HG02678 (cell line): Measurements from ENCODE around the gene DHX36.
A peak's percentile ranks its signal among the peaks of the same experiment; 100 is the strongest.

Experiments used
- ATAC-seq: cut with Tn5 transposase; IDR thresholded peaks from one replicate; pipeline ENCODE4 v1.9.1; 2021; ENCODE audit warnings: mild to moderate bottlenecking, moderate library complexity; ENCODE audit not compliant: unreplicated experiment

The DHX36 gene

GRCh38 chr3:154285221-154285620 is 39.1 kb downstream of the DHX36 start:
- no peak for ATAC-seq

GRCh38 chr3:154280161-154280560 is 44.1 kb downstream of the DHX36 start:
- no peak for ATAC-seq

GRCh38 chr3:154275965-154276364 is 48.3 kb downstream of the DHX36 start:
- ATAC-seq = no peak

- no peak for ATAC-seq
These were observed 49.0 kb downstream of the DHX36 start for GRCh38 chr3:154275292-154275691.

- ATAC-seq = no peak
These were observed 49.9 kb downstream of the DHX36 start for GRCh38 chr3:154274348-154274747.

GRCh38 chr3:154273381-154273780 is 50.9 kb downstream of the DHX36 start:
- ATAC-seq = no peak

GRCh38 chr3:154254527-154254926 is 69.8 kb downstream of the DHX36 start:
- no peak for ATAC-seq

GRCh38 chr3:154252759-154253638 is 71.3 kb downstream of the DHX36 start:
- ATAC-seq = peak; percentile 88

GRCh38 chr3:154251610-154252009 is 72.7 kb downstream of the DHX36 start:
- no peak for ATAC-seq

GRCh38 chr3:154250291-154250690 is 74.0 kb downstream of the DHX36 start:
- ATAC-seq = no peak

- no peak for ATAC-seq
These were observed 76.4 kb downstream of the DHX36 start for GRCh38 chr3:154247806-154248415.

- ATAC-seq = no peak
These were observed 79.6 kb downstream of the DHX36 start for GRCh38 chr3:154244644-154245043.

- ATAC-seq = no peak
These were observed 80.9 kb downstream of the DHX36 start for GRCh38 chr3:154243353-154243752.

GRCh38 chr3:154242766-154243165 is 81.5 kb downstream of the DHX36 start:
- no peak for ATAC-seq

- no peak for ATAC-seq
These were observed 82.8 kb downstream of the DHX36 start for GRCh38 chr3:154241496-154241895.

GRCh38 chr3:154240235-154240634 is 84.1 kb downstream of the DHX36 start:
- ATAC-seq = no peak

- ATAC-seq = no peak
These were observed 88.0 kb downstream of the DHX36 start for GRCh38 chr3:154236331-154236730.

- no peak for ATAC-seq
These were observed 89.0 kb downstream of the DHX36 start for GRCh38 chr3:154235330-154235729.

GRCh38 chr3:154229217-154229590 is 95.1 kb downstream of the DHX36 start:
- no peak for ATAC-seq

- ATAC-seq = no peak
These were observed 95.6 kb downstream of the DHX36 start for GRCh38 chr3:154228561-154229216.

GRCh38 chr3:154227531-154227930 is 96.8 kb downstream of the DHX36 start:
- ATAC-seq = no peak

- no peak for ATAC-seq
These were observed 98.8 kb downstream of the DHX36 start for GRCh38 chr3:154225536-154225935.
